Inflammatory macrophage (primary cell): ENCODE measurements around the gene PCSK5.
"Not testable (repeated sequence)": the region's sequence is repeated elsewhere in the genome, so short reads cannot be mapped to it uniquely, and the experiment has no call there.

Experiments used
- DNase-seq, 2 donors: peaks; one replicate each; pipeline ENCODE4 v3.0.0-alpha.2; 2020 to 2022

Gene PCSK5

GRCh38 chr9:75889977-75890471 lies 449 bp upstream of the PCSK5 start:
- peak; percentile 62 to 66 for DNase-seq

GRCh38 chr9:75891277-75891741 lies 836 bp downstream of the PCSK5 start:
- DNase-seq, result no peak

- no peak for DNase-seq
These were observed 1.3 kb downstream of the PCSK5 start for GRCh38 chr9:75891771-75892215.

GRCh38 chr9:75892216-75892911 lies 1.9 kb downstream of the PCSK5 start:
- DNase-seq, result no peak

GRCh38 chr9:75893106-75893505 lies 2.6 kb downstream of the PCSK5 start:
- DNase-seq, result peak; percentile 62 to 64

GRCh38 chr9:75894566-75894965 lies 4.1 kb downstream of the PCSK5 start:
- no peak for DNase-seq

- DNase-seq, result no peak
These were observed 4.6 kb downstream of the PCSK5 start for GRCh38 chr9:75895112-75895511.

GRCh38 chr9:75896193-75896592 lies 5.7 kb downstream of the PCSK5 start:
- DNase-seq, result no peak

GRCh38 chr9:75900893-75901524 lies 10.5 kb downstream of the PCSK5 start:
- not testable (repeated sequence) for DNase-seq

- DNase-seq, result no peak
These were observed 13.4 kb downstream of the PCSK5 start for GRCh38 chr9:75903785-75904360.

- DNase-seq, result no peak
These were observed 13.9 kb downstream of the PCSK5 start for GRCh38 chr9:75904364-75904763.

- no peak for DNase-seq
These were observed 16.1 kb downstream of the PCSK5 start for GRCh38 chr9:75906531-75906930.

GRCh38 chr9:75907329-75907728 lies 16.9 kb downstream of the PCSK5 start:
- DNase-seq, result no peak

GRCh38 chr9:75907923-75908322 lies 17.4 kb downstream of the PCSK5 start:
- no peak for DNase-seq

GRCh38 chr9:75909776-75910175 lies 19.3 kb downstream of the PCSK5 start:
- no peak for DNase-seq

GRCh38 chr9:75910731-75911130 lies 20.3 kb downstream of the PCSK5 start:
- DNase-seq, result no peak

- no peak for DNase-seq
These were observed 20.9 kb downstream of the PCSK5 start for GRCh38 chr9:75911390-75911789.

GRCh38 chr9:75912951-75913350 lies 22.5 kb downstream of the PCSK5 start:
- DNase-seq, result no peak

- no peak for DNase-seq
These were observed 23.5 kb downstream of the PCSK5 start for GRCh38 chr9:75914002-75914401.

- DNase-seq, result no peak
These were observed 24.5 kb downstream of the PCSK5 start for GRCh38 chr9:75914883-75915452.

- no peak for DNase-seq
These were observed 27.7 kb downstream of the PCSK5 start for GRCh38 chr9:75918154-75918553.

GRCh38 chr9:75918909-75919308 lies 28.4 kb downstream of the PCSK5 start:
- DNase-seq, result no peak

- no peak for DNase-seq
These were observed 31.1 kb downstream of the PCSK5 start for GRCh38 chr9:75921391-75922127.
